SK-N-SH (cell line): ENCODE measurements around the gene RBBP8NL. TPM values are rescaled to one million over a fixed set of nuclear protein-coding genes. Genes with fewer than 3 reads are reported as not detected.

Source experiments
- CTCF ChIA-PET: fragments of 300-600, 350-600 bp; formaldehyde crosslinking; extraction: SDS; loops from one replicate; lab custom pipeline; 2021; lab: Yijun Ruan, JAX
- POLR2A ChIA-PET: fragments of 350-600 bp; sonication (Branson Sonifier 250); formaldehyde crosslinking; extraction: SDS; loops from one replicate; lab custom pipeline; 2020; ENCODE audit warnings: antibody characterized with exemption, inconsistent platforms; lab: Yijun Ruan, JAX
- DNase-seq: peaks from one replicate; pipeline ENCODE4 v3.0.0; 2012
- H2AFZ ChIP-seq: fragments of 200-600 bp; sonication (generic); 2 replicates; pipeline ENCODE4 v1.8.1; 2016; ENCODE audit warnings: antibody characterized with exemption, mild to moderate bottlenecking, low read depth
- H3F3A ChIP-seq: fragments of 200-600 bp; sonication (generic); replicated peaks from 2 replicates; pipeline ENCODE3; 2016; ENCODE audit warnings: antibody characterized with exemption, mild to moderate bottlenecking; ENCODE audit not compliant: insufficient read depth
- H3K27ac ChIP-seq, 2 experiments: fragments of 200-500 bp in 1 of 2; fragments of 200-600 bp in 1 of 2; sonication (Bioruptor generic) in 1 of 2; sonication (generic), shearing (Covaris generic) in 1 of 2; 2 replicates each; pipeline versions ENCODE4 v1.5.1 to v1.6.1; 2014 to 2016; ENCODE audit warnings: low read depth in 2 of 2, inconsistent platforms in 1 of 2, low read length in 1 of 2, mild to moderate bottlenecking in 1 of 2, mixed read lengths in 1 of 2
- H3K27me3 ChIP-seq: fragments of 200-600 bp; sonication (generic), shearing (Covaris generic); 2 replicates; pipeline ENCODE4 v1.6.1; 2016; ENCODE audit warnings: mixed run types; ENCODE audit not compliant: insufficient read depth
- H3K36me3 ChIP-seq, 2 experiments: fragments of 200-500 bp in 1 of 2; fragments of 200-600 bp in 1 of 2; sonication (Bioruptor generic) in 1 of 2; sonication (generic) in 1 of 2; replicated peaks in 1 of 2; 2 replicates each; pipeline versions ENCODE3 to v1.5.1; 2014 to 2016; ENCODE audit warnings: low read length in 1 of 2, mild to moderate bottlenecking in 1 of 2; ENCODE audit not compliant: insufficient read depth in 2 of 2, control insufficient read depth in 1 of 2
- H3K4me1 ChIP-seq, 2 experiments: fragments of 200-500 bp in 1 of 2; fragments of 200-600 bp in 1 of 2; sonication (Bioruptor generic) in 1 of 2; sonication (generic), shearing (Covaris generic) in 1 of 2; 2 replicates each; pipeline versions ENCODE4 v1.5.1 to v1.6.1; 2014 to 2016; ENCODE audit warnings: low read depth in 1 of 2, low read length in 1 of 2, mixed run types in 1 of 2; ENCODE audit not compliant: insufficient read depth in 2 of 2, control insufficient read depth in 1 of 2
- H3K4me2 ChIP-seq: fragments of 200-600 bp; sonication (generic), shearing (Covaris generic); 2 replicates; pipeline ENCODE4 v1.6.1; 2017; ENCODE audit warnings: mixed run types
- H3K4me3 ChIP-seq, 2 experiments: fragments of 200-500 bp in 1 of 2; fragments of 200-600 bp in 1 of 2; sonication (Bioruptor generic) in 1 of 2; sonication (generic), shearing (Covaris generic) in 1 of 2; 2 replicates each; pipeline versions ENCODE4 v1.5.1 to v1.8.1; 2014 to 2016; ENCODE audit warnings: low read depth in 2 of 2, inconsistent platforms in 1 of 2, low read length in 1 of 2, mild to moderate bottlenecking in 1 of 2, mixed read lengths in 1 of 2, moderate library complexity in 1 of 2
- H3K79me2 ChIP-seq: fragments of 200-600 bp; sonication (generic); 2 replicates; pipeline ENCODE4 v1.8.1; 2017; ENCODE audit warnings: mild to moderate bottlenecking; ENCODE audit not compliant: insufficient read depth
- H3K9ac ChIP-seq: fragments of 200-600 bp; sonication (generic); 2 replicates; pipeline ENCODE4 v1.6.1; 2017; ENCODE audit warnings: mixed run types
- H3K9me2 ChIP-seq: fragments of 200-600 bp; sonication (generic); 2 replicates; pipeline ENCODE4 v1.6.1; 2017; ENCODE audit warnings: mixed run types
- H3K9me3 ChIP-seq: fragments of 200-600 bp; sonication (generic); 2 replicates; pipeline ENCODE4 v1.6.1; 2017; ENCODE audit warnings: mixed run types, mild to moderate bottlenecking, moderate library complexity
- H4K20me1 ChIP-seq: fragments of 200-600 bp; sonication (generic); 2 replicates; pipeline ENCODE4 v1.6.1; 2017; ENCODE audit warnings: mild to moderate bottlenecking, mixed run types; ENCODE audit not compliant: insufficient read depth
- CHD2 ChIP-seq: fragments of 150-350 bp; IDR thresholded peaks from 2 replicates; pipeline ENCODE4 v1.6.1; 2018; ENCODE audit warnings: low read length; ENCODE audit not compliant: partially characterized antibody
- CTCF ChIP-seq: fragments of 200-600 bp; sonication (generic); IDR thresholded peaks from 2 replicates; pipeline ENCODE4 v1.6.1; 2017; ENCODE audit warnings: antibody characterized with exemption, mild to moderate bottlenecking, moderate library complexity
- EZH2phosphoT487 ChIP-seq: fragments of 200-600 bp; sonication (generic); IDR thresholded peaks from 2 replicates; pipeline ENCODE4 v1.6.1; 2017; ENCODE audit warnings: low read depth, mixed run types, mild to moderate bottlenecking, antibody characterized with exemption, moderate library complexity, borderline replicate concordance
- GABPA ChIP-seq: IDR thresholded peaks from 2 replicates; pipeline ENCODE4 v1.4.0; 2012; ENCODE audit warnings: low read depth, mild to moderate bottlenecking
- GATA2 ChIP-seq: sonication (generic); formaldehyde crosslinking; IDR thresholded peaks from 2 replicates; pipeline ENCODE4 v1.5.0; 2020; ENCODE audit warnings: mild to moderate bottlenecking, missing genetic modification reagents
- MEF2A ChIP-seq: IDR thresholded peaks from 2 replicates; pipeline ENCODE4 v1.4.0; 2012; ENCODE audit warnings: low read depth, borderline replicate concordance
- NFIC ChIP-seq: IDR thresholded peaks from 2 replicates; pipeline ENCODE4 v1.4.0; 2012; ENCODE audit warnings: borderline replicate concordance
- RAD21 ChIP-seq: IDR thresholded peaks from 2 replicates; pipeline ENCODE4 v1.6.1; 2012; ENCODE audit warnings: mild to moderate bottlenecking, low read length
- RCOR1 ChIP-seq: fragments of 150-350 bp; IDR thresholded peaks from 2 replicates; pipeline ENCODE4 v1.6.1; 2017; ENCODE audit warnings: antibody characterized with exemption, low read length
- RXRA ChIP-seq: IDR thresholded peaks from 2 replicates; pipeline ENCODE4 v1.4.0; 2012; ENCODE audit warnings: low read depth, mild to moderate bottlenecking, borderline replicate concordance
- SIN3A ChIP-seq: IDR thresholded peaks from 2 replicates; pipeline ENCODE4 v1.6.1; 2012; ENCODE audit warnings: low read depth, mild to moderate bottlenecking, low read length, moderate library complexity, borderline replicate concordance
- TAF1 ChIP-seq: IDR thresholded peaks from 2 replicates; pipeline ENCODE4 v1.6.1; 2012; ENCODE audit warnings: low read depth, mild to moderate bottlenecking, low read length, moderate library complexity, borderline replicate concordance
- WGBS: methylation state at CpG from one replicate; pipeline ENCODE4 v1.1.6; 2017; ENCODE audit warnings: low lambda C conversion rate; 5-methylcytosine and 5-hydroxymethylcytosine counted together
- polyA plus RNA-seq, 3 experiments: library from polyadenylated mRNA; depleted of rRNA; stranded (reverse); fragments of >200 nt; gene quantifications; 2 replicates each; pipeline ENCODE4 v1.2.3, GENCODE V29; 2012

RBBP8NL gene
- polyA plus RNA-seq, 1 of the 3 experiments (the other 2 are of a cell fraction) = not detected

- peaks cover 0 to 5% of the 10 kb centered on the region in 2 experiments for H3K36me3 ChIP-seq
- DNase-seq = no peak
- H3K4me2 ChIP-seq = no peak overlapping the region
- H3K4me1 ChIP-seq = peaks cover 7 to 47% of the 10 kb centered on the region in 2 experiments; a peak in 1 of 4 replicates
- no peak overlapping the region for H3K9ac ChIP-seq
- ChIA-PET POLR2A (no interaction called here), CTCF (interaction anchor here (1.3 kb wide), 1 partner anchor 24 kb away, joined by 5 read pairs; no protein-coding TSS in a partner anchor)
- H3F3A ChIP-seq = peaks cover 8% of the 10 kb centered on the region
- 89% methylated on average over 5 of the region's 26 CpGs for WGBS
- no peaks in the 10 kb centered on the region for H3K9me2 ChIP-seq
- no peaks in the 10 kb centered on the region for H3K9me3 ChIP-seq
- peaks cover 13% of the 10 kb centered on the region; the same call in 1 of the 2 replicates for H3K79me2 ChIP-seq
- peak overlapping the region in 1 of 2 experiments; percentile 51; a peak in 1 of 4 replicates for H3K27ac ChIP-seq
- H3K4me3 ChIP-seq = no peak overlapping the region
- H4K20me1 ChIP-seq = no peaks in the 10 kb centered on the region
- H3K27me3 ChIP-seq = no peaks in the 10 kb centered on the region
- H2AFZ ChIP-seq = no peak overlapping the region
- TF ChIP-seq NFIC = no peak
- TF ChIP-seq GABPA = no peak
- TF ChIP-seq EZH2phosphoT487 = no peak
- no peak for TF ChIP-seq SIN3A
- no peak for TF ChIP-seq RXRA
- TF ChIP-seq GATA2 (CRISPR knock-in tag) = no peak
- TF ChIP-seq TAF1 = no peak
- TF ChIP-seq CHD2 = no peak
- 0 out of 2 replicates have a peak, but pooled peaks have one; percentile 10 for TF ChIP-seq CTCF
- peak; percentile 20; the same call in 1 of the 2 replicates for TF ChIP-seq RAD21
- no peak for TF ChIP-seq RCOR1
- TF ChIP-seq MEF2A = no peak
These were observed 51.0 kb downstream of the RBBP8NL start for GRCh38 chr20:62376112-62377063.
